H1 (cell line): ENCODE measurements around the gene YIPF2. TPM values are rescaled to one million over a fixed set of nuclear protein-coding genes. Genes with fewer than 3 reads are reported as not detected.
A peak's percentile ranks its signal among the peaks of the same experiment; 100 is the strongest.

Source experiments
- ASH2L ChIP-seq: fragments of 200-600, 300-600 bp; sonication (generic); IDR thresholded peaks from one replicate; pipeline ENCODE4 v1.7.1; 2017; ENCODE audit warnings: low read length
- CBX5 ChIP-seq: fragments of 300-800, 300-1000 bp; sonication (generic); IDR thresholded peaks from 2 replicates; pipeline ENCODE4 v1.7.1; 2016; ENCODE audit warnings: antibody characterized with exemption, low read length, low read depth
- CTCF ChIP-seq, 3 experiments: IDR thresholded peaks; 1 replicate in 2 of 3; 2 replicates in 1 of 3; pipeline versions ENCODE4 v1.5.1 to v1.6.1; 2011; ENCODE audit warnings: low read length in 3 of 3, mild to moderate bottlenecking in 3 of 3, inconsistent platforms in 2 of 3, low read depth in 1 of 3, moderate library complexity in 1 of 3; ENCODE audit not compliant: insufficient read depth in 1 of 3; ENCODE audit errors: control extremely low read depth in 1 of 3
- JUN ChIP-seq: IDR thresholded peaks from 2 replicates; pipeline ENCODE4 v1.6.1; 2011; ENCODE audit warnings: low read depth, mild to moderate bottlenecking, improper control_type of control experiment, low read length
- JUND ChIP-seq: IDR thresholded peaks from 2 replicates; pipeline ENCODE4 v1.6.1; 2011; ENCODE audit warnings: mild to moderate bottlenecking, improper control_type of control experiment, low read length
- KDM1A ChIP-seq: fragments of 200-600, 300-600 bp; sonication (generic); IDR thresholded peaks from 2 replicates; pipeline ENCODE4 v1.7.1; 2016; ENCODE audit warnings: mild to moderate bottlenecking, low read length, borderline replicate concordance
- KDM5A ChIP-seq: fragments of 200-600 bp; IDR thresholded peaks from 2 replicates; pipeline ENCODE4 v1.7.1; 2012; ENCODE audit warnings: mild to moderate bottlenecking, low read length, inconsistent platforms, mixed read lengths
- MAX ChIP-seq: IDR thresholded peaks from 2 replicates; pipeline ENCODE4 v1.6.1; 2012; ENCODE audit warnings: inconsistent platforms
- NANOG ChIP-seq: IDR thresholded peaks from 2 replicates; pipeline ENCODE4 v1.6.1; 2011; ENCODE audit warnings: low read length, low read depth, mild to moderate bottlenecking, inconsistent platforms; ENCODE audit not compliant: insufficient read depth, poor library complexity, severe bottlenecking
- NRF1 ChIP-seq: IDR thresholded peaks from 2 replicates; pipeline ENCODE4 v1.6.1; 2011; ENCODE audit warnings: mild to moderate bottlenecking, low read depth, low read length, improper control_type of control experiment
- POLR2A ChIP-seq, 2 experiments: IDR thresholded peaks; 1 replicate in 1 of 2; 2 replicates in 1 of 2; pipeline ENCODE4 v1.6.1; 2011; ENCODE audit warnings: low read depth in 2 of 2, low read length in 2 of 2, mild to moderate bottlenecking in 2 of 2; ENCODE audit errors: control extremely low read depth in 1 of 2
- POLR2AphosphoS5 ChIP-seq: IDR thresholded peaks from 2 replicates; pipeline ENCODE4 v1.6.1; 2011; ENCODE audit warnings: low read depth, low read length
- POU5F1 ChIP-seq: IDR thresholded peaks from 2 replicates; pipeline ENCODE4 v1.6.1; 2011; ENCODE audit warnings: low read depth, mild to moderate bottlenecking, low read length, moderate library complexity
- RNF2 ChIP-seq: fragments of 200-900, 300-1000 bp; sonication (generic); IDR thresholded peaks from 2 replicates; pipeline ENCODE4 v1.7.1; 2016; ENCODE audit warnings: borderline replicate concordance, low read depth, mild to moderate bottlenecking, antibody characterized with exemption, low read length; ENCODE audit not compliant: poor library complexity, severe bottlenecking; ENCODE audit errors: missing control alignments
- SIN3A ChIP-seq, 2 experiments: IDR thresholded peaks in 1 of 2; conservative IDR thresholded peaks in 1 of 2; 2 replicates each; pipeline ENCODE4 v1.6.1; 2011 to 2012; ENCODE audit warnings: low read length in 2 of 2, improper control_type of control experiment in 1 of 2, low read depth in 1 of 2, mild to moderate bottlenecking in 1 of 2
- SP1 ChIP-seq: IDR thresholded peaks from 2 replicates; pipeline ENCODE4 v1.6.1; 2011; ENCODE audit warnings: low read depth, low read length
- SP4 ChIP-seq: IDR thresholded peaks from 2 replicates; pipeline ENCODE4 v1.6.1; 2012; ENCODE audit warnings: low read length, inconsistent platforms
- TAF1 ChIP-seq: IDR thresholded peaks from 2 replicates; pipeline ENCODE4 v1.6.1; 2011; ENCODE audit warnings: mild to moderate bottlenecking, low read depth, low read length
- TBP ChIP-seq: IDR thresholded peaks from 2 replicates; pipeline ENCODE4 v1.6.1; 2011; ENCODE audit warnings: low read depth, low read length, improper control_type of control experiment
- USF2 ChIP-seq: IDR thresholded peaks from 2 replicates; pipeline ENCODE4 v1.6.1; 2011; ENCODE audit warnings: low read length, improper control_type of control experiment
- polyA plus RNA-seq, 7 experiments: library from polyadenylated mRNA; depleted of rRNA in 3 of 7; stranded (reverse) in 5 of 7; unstranded in 2 of 7; fragments of >200 nt in 5 of 7; fragments of 200-250 nt in 2 of 7; gene quantifications; 1 replicate in 5 of 7; 2 replicates in 1 of 7; 4 replicates in 1 of 7; pipeline versions ENCODE4 v1.2.1 to v1.2.3, GENCODE V29; 2011 to 2013; ENCODE audit warnings: missing spikeins in 2 of 7, mixed read lengths in 2 of 7
- total RNA-seq: library from RNA; stranded (reverse); fragmentation: NEBNext Ultra II Directional; extraction: Animal tissue kit (Norgen Biotek cat#: 25700); gene quantifications from 2 replicates; pipeline ENCODE4 v1.2.1, GENCODE V29; 2021

YIPF2 gene
- total and polyA plus RNA-seq, 2 of the 8 experiments (the other 6 are each of a cell fraction or from before 2014, with no cell fraction given): 48.3 to 112 TPM

- TF ChIP-seq RNF2: no peak
- peak; percentile 67; the same call in 1 of the 2 replicates for TF ChIP-seq SP4
- no peak for TF ChIP-seq SP1
- no peak; a peak in 1 of 4 replicates for TF ChIP-seq SIN3A (conservative IDR thresholded peaks at IDR 0.05 in 1 of 2, IDR thresholded peaks at IDR 0.05 in 1 of 2; ENCODE audit: low read depth in 1 of 2, low read length in 2 of 2)
- peak; percentile 46 for TF ChIP-seq ASH2L
- TF ChIP-seq POLR2AphosphoS5: peak; percentile 62; the same call in 1 of the 2 replicates
- no peak for TF ChIP-seq JUN
- TF ChIP-seq CBX5: no peak
- no peak for TF ChIP-seq POU5F1
- peak; percentile 6 for TF ChIP-seq NANOG
- TF ChIP-seq NRF1: peak; percentile 99
- TF ChIP-seq MAX: peak; percentile 89
- no peak for TF ChIP-seq USF2
- TF ChIP-seq TBP: no peak
- TF ChIP-seq CTCF (IDR thresholded peaks at IDR 0.05; ENCODE audit: control extremely low read depth in 1 of 3, insufficient read depth in 1 of 3, low read depth in 1 of 3, low read length in 3 of 3): no peak
- TF ChIP-seq POLR2A (IDR thresholded peaks at IDR 0.05; ENCODE audit: control extremely low read depth in 1 of 2, low read depth in 2 of 2, low read length in 2 of 2): peak in 1 of 2 experiments; percentile 65; a peak in 1 of 3 replicates
- TF ChIP-seq KDM1A: no peak
- peak; percentile 49; the same call in 1 of the 2 replicates for TF ChIP-seq TAF1
- TF ChIP-seq JUND: no peak
- no peak for TF ChIP-seq KDM5A
These were observed 32.1 kb upstream of the YIPF2 start, which contains the start of gene SMARCA4 (continued) for GRCh38 chr19:10960314-10961072.
